Heart right ventricle (tissue), 16 donors: ENCODE data around the gene IQCC. TPM values are rescaled to one million over a fixed set of nuclear protein-coding genes. Genes with fewer than 3 reads are reported as not detected.
"Not testable (repeated sequence)": the region's sequence is repeated elsewhere in the genome, so short reads cannot be mapped to it uniquely, and the experiment has no call there.

Source experiments
- ATAC-seq, 8 donors: fragments of 200-7000 bp; cut with Tn5 transposase; one replicate each; pipeline ENCODE4 v1.9.1; 2020; ENCODE audit warnings: mild to moderate bottlenecking in 8 of 8, moderate library complexity in 8 of 8, moderate number of reproducible peaks in 1 of 8
- DNase-seq, 2 donors: peaks; one replicate each; pipeline ENCODE4 v3.0.0-alpha.2; 2020
- H3K27ac ChIP-seq, 10 donors: fragments of 200-600 bp; sonication (generic) in 2 of 10; one replicate each; pipeline versions ENCODE4 v1.5.0 to v1.8.0; 2020 to 2022; ENCODE audit warnings: mild to moderate bottlenecking in 3 of 10
- H3K27me3 ChIP-seq, 7 donors: fragments of 200-600 bp; one replicate each; pipeline ENCODE4 v1.8.0; 2021 to 2022; ENCODE audit warnings: mild to moderate bottlenecking in 2 of 7
- H3K36me3 ChIP-seq, 9 donors: fragments of 200-600 bp; sonication (generic) in 1 of 9; one replicate each; pipeline versions ENCODE4 v1.5.0 to v1.8.0; 2020 to 2022; ENCODE audit warnings: mild to moderate bottlenecking in 2 of 9
- H3K4me1 ChIP-seq, 9 donors: fragments of 200-600 bp; sonication (generic) in 1 of 9; one replicate each; pipeline versions ENCODE4 v1.5.0 to v1.8.0; 2020 to 2022; ENCODE audit warnings: mild to moderate bottlenecking in 4 of 9
- H3K4me3 ChIP-seq, 10 donors: fragments of 200-600 bp; sonication (generic) in 2 of 10; one replicate each; pipeline versions ENCODE4 v1.5.0 to v1.8.0; 2020 to 2022; ENCODE audit warnings: mild to moderate bottlenecking in 7 of 10, moderate library complexity in 2 of 10
- H3K9me3 ChIP-seq, 11 donors: fragments of 200-600 bp in 10 of 11; sonication (generic) in 2 of 11; one replicate each; pipeline versions ENCODE4 v1.5.0 to v1.8.0; 2013 to 2022; ENCODE audit warnings: mild to moderate bottlenecking in 2 of 11, control low read depth in 1 of 11, moderate library complexity in 1 of 11
- CTCF ChIP-seq, 9 donors: fragments of 200-600 bp; sonication (generic) in 2 of 9; IDR thresholded peaks; one replicate each; pipeline versions ENCODE4 v1.5.0 to v1.8.0; 2021 to 2022; ENCODE audit warnings: antibody characterized with exemption in 9 of 9, mild to moderate bottlenecking in 5 of 9, moderate library complexity in 1 of 9
- WGBS, 2 donors: extraction: QIAGEN DNeasy Blood & Tissue Kit; methylation state at CpG; one replicate each; pipeline ENCODE4 v1.1.7; 2013; ENCODE audit warnings: inconsistent platforms in 1 of 2; 5-methylcytosine and 5-hydroxymethylcytosine counted together
- intact Hi-C, 10 donors: fragments of 100-400 bp; cut with DNase I; formaldehyde crosslinking; loops; one replicate each; pipeline versions ENCODE4 v1.11.1 to v1.14.2; 2022
- long read RNA-seq, 3 donors: library from polyadenylated mRNA; unstranded; transcript quantifications; one replicate each; pipeline ENCODE4 v2.0.0, GENCODE V29; 2020 to 2021
- polyA plus RNA-seq, 2 donors: library from polyadenylated mRNA; stranded (reverse); fragments of 200-250 nt; gene quantifications; one replicate each; pipeline ENCODE4 v1.2.3, GENCODE V29; 2013
- total RNA-seq, 10 donors: library from RNA; stranded (reverse); fragmentation: NEBNext Ultra II Directional in 3 of 10; extraction: Animal tissue kit (Norgen Biotek cat#: 25700) in 3 of 10; gene quantifications; one replicate each; pipeline versions ENCODE4 v1.2.1 to v1.2.4, GENCODE V29; 2021 to 2023
- donor health status: Arrhythmogenic right ventricular cardiomyopathy.
- donor health status: ischemic (EF 13 %, LVEDD 7.1; RV severe dilation, severe dysfunction).
- donor health status: healthy with polysubstance abuse.
- donor health status: DM: no; HTN: yes; CAD: no.
- donor health status: DM: no; HTN: no; CAD: no.
- donor health status: ischemic (EF 25% LVEDD 6.9; RV normal size, moderate dysfunction).
- donor health status: ischemic (EF 25% LVEDD 5.7; RV mildly dilated, moderate dysfunction).
- donor health status: healthy.
- donor health status: DM: yes; HTN: yes; CAD: no.
- donor health status: Ischemic cardiomyopathy.
- donor health status: ischemic (EF 35%, LVEDD 5.7; RV mildly dilated, moderate dysfunction).
- donor health status: nonischemic (EF 11% LVEDD 7.7; RV severe dilation, severe dysfunction).
- donor health status: DM: yes; HTN: yes; CAD: no.
- donor health status: PGD.
- donor health status: ischemic (EF 29% LVEDD 5.4; RV normal size, mild dysfunction).
- donor health status: nonischemic (EF 23%, LVEDD 6.1; RV moderate dilation, normal function).

IQCC gene
- total RNA-seq (1 to 10 TPM in 4 of 10 donors, under 1 TPM in 6; 0.34 to 1.2 (median 0.90) TPM), polyA plus RNA-seq (1 to 10 TPM in 1 of 2 donors, under 1 TPM in 1; 0.87 to 2.0 TPM)
- long read RNA-seq, donor 1, partial matches to known transcripts: 0 of 3 reads
- long read RNA-seq, donor 1, other reads (novel, unspliced or antisense): 1 of 3 reads
- long read RNA-seq, donor 2, partial matches to known transcripts: 0 of 7 reads
- long read RNA-seq, donor 2, other reads (novel, unspliced or antisense): 6 of 7 reads
- long read RNA-seq, donor 3, partial matches to known transcripts: 0 of 4 reads
- long read RNA-seq, donor 3, other reads (novel, unspliced or antisense): 3 of 4 reads

GRCh38 chr1:32205401-32206370 is at the start of gene IQCC:
IQCC (plus strand) TSS chr1:32205671; CDS start chr1:32205682, 11 bp downstream.
- H3K27ac ChIP-seq: peak within 1 kb of the TSS in 8 of 10 donors; percentile 2 to 81 (median 49)
- ATAC-seq (peak; percentile 71 to 84 (median 79)), DNase-seq (peak; percentile 84 to 88)
- peak within 1 kb of the TSS; percentile 53 to 76 (median 72) for H3K4me3 ChIP-seq
- no peak for TF ChIP-seq CTCF (IDR thresholded peaks at IDR 0.05)
- intact Hi-C loops: no loop called here
- 1 to 2% methylated on average over 77 of the region's 77 CpGs for WGBS, 2 donors
- H3K9me3 ChIP-seq: no peaks in the 10 kb centered on the region
- no peaks in the 10 kb centered on the region for H3K27me3 ChIP-seq
- H3K4me1 ChIP-seq: peaks cover 8 to 41% (median 32%) of the 10 kb centered on the region in 9 donors
- H3K36me3 ChIP-seq: peaks cover 0 to 6% (median 0%) of the 10 kb centered on the region in 9 donors

GRCh38 chr1:32159189-32159588 is 46.3 kb upstream of the IQCC start:
- DNase-seq (no peak), ATAC-seq (no peak)
- 70 to 74% methylated on average over 3 of the region's 3 CpGs for WGBS, 2 donors
- Histone ChIP-seq H3K36me3 (peaks cover 0 to 98% (median 75%) of the 10 kb centered on the region in 9 donors), H3K4me1 (peaks cover 0 to 5% (median 0%) of the 10 kb centered on the region in 9 donors), H3K9me3 (no peaks in the 10 kb centered on the region), H3K4me3 (no peak overlapping the region), H3K27ac (no peak overlapping the region), H3K27me3 (no peaks in the 10 kb centered on the region)
- TF ChIP-seq CTCF (IDR thresholded peaks at IDR 0.05): no peak
- intact Hi-C loops: no loop called here

- H3K4me1 ChIP-seq: no peaks in the 10 kb centered on the region
- H3K27me3 ChIP-seq: no peaks in the 10 kb centered on the region
- peaks cover 0 to 100% (median 77%) of the 10 kb centered on the region in 9 donors for H3K36me3 ChIP-seq
- no peak overlapping the region for H3K4me3 ChIP-seq
- 97 to 100% methylated on average over 2 of the region's 2 CpGs for WGBS, 2 donors
- H3K27ac ChIP-seq: no peak overlapping the region
- intact Hi-C loops: no loop called here
- TF ChIP-seq CTCF (IDR thresholded peaks at IDR 0.05): no peak
- ATAC-seq (no peak), DNase-seq (no peak)
- H3K9me3 ChIP-seq: no peaks in the 10 kb centered on the region
These were observed 42.1 kb upstream of the IQCC start for GRCh38 chr1:32163405-32163804.

GRCh38 chr1:32165633-32166032 is 39.8 kb upstream of the IQCC start:
- DNase-seq, H3K27ac ChIP-seq, intact Hi-C loops, H3K27me3 ChIP-seq, H3K4me1 ChIP-seq, H3K9me3 ChIP-seq, ATAC-seq, H3K4me3 ChIP-seq: not testable (repeated sequence)
- WGBS, 2 donors: 79 to 82% methylated on average over 10 of the region's 10 CpGs
- H3K36me3 ChIP-seq: peaks cover 0 to 100% (median 77%) of the 10 kb centered on the region in 9 donors
